ENCODE data around the gene CHD2.
A peak's percentile ranks its signal among the peaks of the same experiment; 100 is the strongest.

CHD2 gene

GRCh38 chr15:92885224-92886041, 14.7 kb upstream of the CHD2 start:
- no peak for DNase-seq

DNA sequence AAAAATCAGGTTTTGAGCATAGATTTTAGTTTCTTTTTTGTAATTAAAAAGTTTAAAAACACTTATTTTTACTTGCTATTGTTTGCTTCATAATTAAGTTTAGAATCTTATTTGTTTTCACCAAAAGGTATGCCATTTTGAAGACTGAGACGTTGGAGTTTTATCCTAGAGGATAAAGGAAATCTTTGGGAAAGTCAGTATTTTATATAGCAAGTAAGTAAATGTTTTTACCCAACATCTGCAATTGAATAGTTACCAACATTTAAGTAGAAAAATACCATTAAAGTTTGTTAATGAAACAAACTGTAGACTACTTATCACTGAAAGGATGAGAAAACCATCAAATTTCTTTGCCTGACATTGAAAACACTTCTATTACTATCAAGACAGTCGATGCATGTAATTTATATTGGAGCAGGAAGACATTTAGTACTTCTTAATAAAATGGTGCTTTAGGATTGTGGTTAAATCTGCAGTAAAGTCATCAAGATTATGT, 14.0 kb upstream of the CHD2 start:
- no peak for DNase-seq

DNA sequence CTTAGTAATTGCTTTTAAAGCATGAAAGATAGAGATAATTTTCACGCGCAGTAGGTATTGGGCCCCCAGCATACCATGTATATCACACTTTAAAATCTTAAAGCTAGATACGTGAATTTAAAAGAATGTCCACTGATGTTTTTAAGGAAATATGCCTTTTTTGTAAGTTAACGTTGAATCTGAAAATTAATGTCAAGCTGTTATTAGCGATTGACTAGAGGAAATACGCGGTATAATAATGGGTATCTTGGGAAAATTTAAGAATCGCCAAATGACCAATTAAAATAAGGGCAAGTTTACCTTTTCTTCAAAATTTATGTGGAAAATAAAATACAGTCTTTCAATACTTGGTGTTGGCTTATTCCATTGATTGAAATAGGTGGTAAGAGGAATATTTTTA, 13.3 kb upstream of the CHD2 start:
- DNase-seq = no peak

GRCh38 chr15:92887869-92888268, 12.3 kb upstream of the CHD2 start:
- DNase-seq = no peak

DNA sequence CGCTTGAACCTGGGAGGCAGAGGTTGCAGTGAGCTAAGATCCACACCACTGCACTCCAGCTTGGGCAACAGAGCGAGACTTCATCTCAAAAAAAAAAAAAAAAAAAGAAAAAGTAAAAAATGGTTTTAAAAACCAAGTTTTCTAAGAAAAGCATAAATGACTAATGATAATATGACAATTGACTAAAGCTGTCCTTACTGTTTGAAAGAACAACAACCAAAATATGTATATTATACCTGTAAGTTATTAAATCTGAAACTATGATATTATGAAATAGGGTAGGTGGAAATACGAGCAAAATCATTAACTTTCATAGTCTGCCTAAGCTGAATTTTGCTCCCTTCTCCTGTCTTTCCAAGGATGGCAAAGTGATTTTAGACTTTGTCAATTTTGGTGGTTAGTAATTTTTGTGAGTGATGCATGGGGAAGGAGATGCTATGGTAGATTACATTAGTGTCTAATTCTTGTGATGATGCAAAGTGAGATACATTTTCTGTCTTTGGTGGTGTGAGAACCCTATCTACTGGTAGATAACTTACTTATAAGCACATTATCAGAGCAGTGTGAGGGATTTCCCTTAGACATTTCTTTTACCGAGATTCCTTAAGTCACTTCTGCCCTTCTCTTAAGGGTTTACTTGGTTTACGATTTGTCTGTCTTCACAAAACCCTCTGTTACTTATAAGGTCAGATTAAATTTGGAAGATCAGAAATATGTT, 10.6 kb upstream of the CHD2 start:
- no peak for DNase-seq

- no peak for DNase-seq
These were observed 8.5 kb upstream of the CHD2 start for GRCh38 chr15:92891533-92892200.

DNA sequence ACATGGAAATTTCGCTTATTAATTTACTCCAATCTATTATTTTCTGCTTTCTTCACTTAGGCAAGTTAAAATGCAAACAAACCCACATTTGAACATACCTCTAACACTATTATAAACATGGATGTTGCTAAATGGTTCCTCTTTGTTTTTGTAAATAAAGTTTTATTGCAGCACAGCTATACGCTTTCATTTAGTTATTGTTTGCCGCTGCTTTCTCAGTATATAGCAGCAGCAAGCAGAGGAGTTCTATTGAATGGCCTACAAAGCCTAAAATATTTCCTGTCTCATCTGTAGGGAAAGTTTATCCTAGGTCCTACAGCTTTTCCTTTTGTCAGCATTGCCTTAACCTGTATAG, 7.9 kb upstream of the CHD2 start:
- no peak for DNase-seq

DNA sequence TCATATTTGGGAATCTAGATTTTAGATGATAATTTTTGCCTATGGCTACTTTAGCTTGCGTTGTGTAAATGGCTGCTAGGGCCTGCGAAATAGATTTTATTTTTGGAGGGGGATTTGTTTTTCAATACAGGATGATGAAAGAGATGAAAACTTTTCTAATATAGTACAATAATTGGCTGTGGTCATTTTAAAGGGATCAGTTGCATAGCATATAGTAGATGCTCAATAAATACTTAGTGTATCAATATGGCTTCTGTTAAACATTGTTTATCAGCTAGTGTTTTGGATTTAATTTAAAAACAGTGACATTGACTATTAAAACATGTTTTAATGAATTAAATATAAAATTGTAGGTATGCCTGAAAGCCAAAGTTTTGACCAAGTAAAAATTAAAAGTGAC, 6.9 kb upstream of the CHD2 start:
- no peak for DNase-seq

- no peak for DNase-seq
These were observed 3.6 kb upstream of the CHD2 start for GRCh38 chr15:92896561-92896960.

DNA sequence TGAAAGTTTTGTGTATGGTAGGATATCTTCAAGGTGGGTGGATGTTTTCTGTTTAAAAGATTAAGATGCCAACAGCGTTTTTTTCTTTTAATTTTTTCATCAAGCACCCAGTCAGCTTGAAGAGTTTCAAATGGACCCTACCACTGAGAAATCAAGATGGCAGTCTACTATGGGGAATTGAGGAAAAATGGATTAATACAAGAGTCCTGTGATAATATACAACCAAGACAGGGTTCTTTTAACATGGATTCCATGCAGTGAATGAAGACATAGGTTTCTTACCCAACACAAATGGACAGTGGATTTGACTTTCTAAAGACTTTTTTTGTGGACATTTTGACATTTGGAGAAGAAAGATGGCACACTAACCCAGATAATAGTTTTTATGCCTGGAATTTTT, 2.5 kb upstream of the CHD2 start:
- DNase-seq = no peak

DNA sequence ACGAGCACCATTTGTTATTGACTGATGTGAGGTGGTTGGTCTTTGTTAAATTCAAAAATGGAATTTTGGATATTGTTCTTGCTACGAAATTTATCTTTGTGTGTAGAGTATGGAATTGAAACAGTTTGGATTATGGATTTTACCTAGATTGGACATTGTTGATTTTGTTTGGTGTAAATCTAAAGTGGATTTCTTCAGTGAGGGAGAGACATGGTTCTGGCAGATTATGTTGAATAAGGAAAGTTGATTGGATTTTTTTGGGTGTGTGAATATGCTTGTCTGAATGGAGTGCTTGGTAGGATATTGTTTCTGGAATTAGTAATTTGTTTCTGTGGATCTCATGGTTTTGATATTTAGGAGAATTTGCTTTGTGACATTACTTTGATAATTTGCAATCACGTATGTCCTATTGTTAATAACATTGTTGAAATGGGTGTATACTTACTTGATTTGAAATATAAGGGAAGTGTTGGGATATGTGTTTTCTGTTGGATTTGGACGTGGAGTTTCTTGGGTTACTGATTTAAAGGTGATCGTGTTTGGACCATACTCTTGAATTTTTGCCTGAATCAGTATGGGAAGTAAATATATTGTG, 1.0 kb upstream of the CHD2 start:
- DNase-seq = no peak

- no peak for DNase-seq
These were observed 550 bp upstream of the CHD2 start for GRCh38 chr15:92899601-92899947.

DNA sequence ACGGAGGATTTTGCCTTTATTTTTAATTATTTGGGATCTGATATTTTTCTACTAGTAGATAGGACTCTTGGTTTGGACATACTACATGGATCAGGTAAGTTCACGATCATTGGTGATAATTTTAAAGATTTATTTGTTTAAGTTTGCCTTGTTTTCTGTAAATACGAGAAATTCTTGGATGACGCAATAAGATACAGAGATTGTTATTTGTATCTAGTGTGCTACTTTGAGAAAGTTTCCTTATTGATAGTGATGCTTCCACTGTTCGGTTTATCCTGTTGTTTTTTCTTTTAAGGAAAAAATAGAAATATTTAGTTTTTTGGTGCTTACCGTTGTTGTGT, 577 bp downstream of the CHD2 start:
- no peak for DNase-seq

GRCh38 chr15:92901072-92901761, 1.1 kb downstream of the CHD2 start:
- DNase-seq = no peak

- DNase-seq = no peak
These were observed 1.9 kb downstream of the CHD2 start for GRCh38 chr15:92901995-92902394.

GRCh38 chr15:92902737-92903593, 2.8 kb downstream of the CHD2 start:
- DNase-seq = no peak

- no peak for DNase-seq
These were observed 3.5 kb downstream of the CHD2 start for GRCh38 chr15:92903631-92903965.

GRCh38 chr15:92903966-92904721, 4.0 kb downstream of the CHD2 start:
- DNase-seq = peak; percentile 100

- DNase-seq = no peak
These were observed 4.8 kb downstream of the CHD2 start for GRCh38 chr15:92904722-92905571.

GRCh38 chr15:92906020-92906419, 5.9 kb downstream of the CHD2 start:
- DNase-seq = no peak
